Endodermal cell (in vitro differentiated cells): Measurements from ENCODE around the gene FCRLB. TPM values are rescaled to one million over a fixed set of nuclear protein-coding genes. Genes with fewer than 3 reads are reported as not detected.

Source experiments
- DNase-seq: peaks from one replicate; pipeline ENCODE4 v3.0.0-alpha.2; 2017
- H3K27ac ChIP-seq: 2 replicates; pipeline ENCODE4 v1.5.1; 2013; ENCODE audit warnings: mild to moderate bottlenecking, low read depth, low read length, moderate library complexity
- H3K27me3 ChIP-seq: 2 replicates; pipeline ENCODE4 v1.6.1; 2013; ENCODE audit warnings: mild to moderate bottlenecking, low read length, moderate library complexity; ENCODE audit not compliant: insufficient read depth, control insufficient read depth, poor library complexity, severe bottlenecking
- H3K36me3 ChIP-seq: 2 replicates; pipeline ENCODE4 v1.7.0; 2013; ENCODE audit warnings: mild to moderate bottlenecking, low read length, moderate library complexity; ENCODE audit not compliant: control insufficient read depth, insufficient read depth
- H3K4me1 ChIP-seq: one replicate; pipeline ENCODE4 v1.7.0; 2013; ENCODE audit warnings: low read length; ENCODE audit not compliant: control insufficient read depth, insufficient read depth
- H3K4me3 ChIP-seq: 2 replicates; pipeline ENCODE4 v1.5.1; 2013; ENCODE audit warnings: mild to moderate bottlenecking, low read length, moderate library complexity
- H3K9ac ChIP-seq: 2 replicates; pipeline ENCODE4 v1.6.1; 2013; ENCODE audit warnings: mild to moderate bottlenecking, low read length, moderate library complexity; ENCODE audit not compliant: poor library complexity, severe bottlenecking; ENCODE audit errors: extremely low read depth
- H3K9me3 ChIP-seq: 2 replicates; pipeline ENCODE4 v1.6.1; 2013; ENCODE audit warnings: mild to moderate bottlenecking, low read length, moderate library complexity; ENCODE audit not compliant: control insufficient read depth
- H3K27ac Mint-ChIP-seq: 2 replicates; pipeline ENCODE4 v1.8.0; 2020; ENCODE audit warnings: mixed read lengths
- H3K27me3 Mint-ChIP-seq: 2 replicates; pipeline ENCODE4 v1.8.0; 2021; ENCODE audit warnings: mild to moderate bottlenecking, mixed read lengths; ENCODE audit not compliant: insufficient read depth
- H3K36me3 Mint-ChIP-seq: 2 replicates; pipeline ENCODE4 v1.8.0; 2020; ENCODE audit warnings: low read depth, mixed read lengths
- H3K4me1 Mint-ChIP-seq: 2 replicates; pipeline ENCODE4 v1.8.0; 2020; ENCODE audit warnings: mixed read lengths
- H3K4me3 Mint-ChIP-seq: 2 replicates; pipeline ENCODE4 v1.8.0; 2020; ENCODE audit warnings: mild to moderate bottlenecking, moderate library complexity, mixed read lengths
- H3K9me3 Mint-ChIP-seq: 2 replicates; pipeline ENCODE4 v1.8.0; 2020; ENCODE audit warnings: mild to moderate bottlenecking, mixed read lengths
- CTCF ChIP-seq: fragments of 200-600 bp; sonication (generic); conservative IDR thresholded peaks from 2 replicates; pipeline ENCODE4 v1.5.0; 2021; ENCODE audit warnings: antibody characterized with exemption, mild to moderate bottlenecking
- WGBS, 2 experiments: methylation state at CpG; one replicate each; pipeline versions ENCODE4 v1.1.5 to v1.1.7; 2013; ENCODE audit warnings: missing lambda C conversion rate in 2 of 2, mixed read lengths in 1 of 2; ENCODE audit not compliant: insufficient coverage in 1 of 2, insufficient read length in 1 of 2; 5-methylcytosine and 5-hydroxymethylcytosine counted together
- total RNA-seq, 2 donors: library from RNA; stranded (reverse); fragmentation: NEBNext Ultra II Directional in 1 of 2; extraction: Animal tissue kit (Norgen Biotek cat#: 25700) in 1 of 2; gene quantifications; 2 replicates in 1 of 2; 3 replicates in 1 of 2; pipeline ENCODE4 v1.2.1, GENCODE V29; 2021

Gene FCRLB
- total RNA-seq, 2 donors from 2014 or later: 0.22 to 0.51 TPM

DNA sequence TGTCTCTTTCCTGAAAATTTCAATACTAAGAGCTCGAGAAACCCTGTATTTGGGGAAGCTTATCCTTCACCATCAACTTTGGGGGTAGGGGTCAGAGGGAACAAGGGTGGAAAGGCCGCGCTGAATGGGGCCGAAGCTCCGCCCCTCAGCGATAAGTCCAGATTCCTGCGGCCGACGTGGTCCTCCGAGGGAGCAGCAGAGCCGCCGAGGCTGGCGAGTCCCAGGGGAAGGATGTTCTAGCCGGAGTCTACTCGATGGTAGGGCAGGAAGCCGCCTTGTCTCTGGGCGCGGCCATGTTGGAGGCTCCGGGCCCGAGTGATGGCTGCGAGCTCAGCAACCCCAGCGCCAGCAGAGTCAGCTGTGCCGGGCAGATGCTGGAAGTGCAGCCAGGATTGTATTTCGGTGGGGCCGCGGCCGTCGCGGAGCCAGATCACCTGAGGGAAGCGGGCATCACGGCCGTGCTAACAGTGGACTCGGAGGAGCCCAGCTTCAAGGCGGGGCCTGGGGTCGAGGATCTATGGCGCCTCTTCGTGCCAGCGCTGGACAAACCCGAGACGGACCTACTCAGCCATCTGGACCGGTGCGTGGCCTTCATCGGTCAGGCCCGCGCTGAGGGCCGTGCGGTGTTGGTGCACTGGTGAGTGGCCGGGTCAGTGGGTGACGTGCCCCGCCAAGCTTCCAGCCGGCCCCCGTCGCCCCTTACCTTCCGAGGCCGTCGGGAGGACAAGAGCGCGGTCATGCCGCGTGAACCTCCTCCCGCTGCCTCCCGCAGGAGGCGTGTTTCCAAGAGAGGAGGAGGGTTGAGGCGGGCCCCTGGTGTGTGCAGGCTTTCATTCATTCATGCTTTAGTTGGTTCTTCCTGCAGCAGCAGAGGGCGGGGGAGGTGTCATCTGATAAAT, 28.4 kb downstream of the FCRLB start, which contains the start of gene DUSP12:
Gene DUSP12, plus strand, starts transcription at position 278 of the 899 bp plus-strand sequence. Its CDS starts 16 bp downstream, at position 294.
- peak within 1 kb of the TSS; percentile 98 for H3K4me3 Mint-ChIP-seq
- peaks cover 34% of the 10 kb centered on the region for H3K27me3 Mint-ChIP-seq
- peaks cover 12% of the 10 kb centered on the region for H3K4me1 Mint-ChIP-seq
- H3K4me3 ChIP-seq: peak within 1 kb of the TSS; percentile 86
- 0% methylated on average over 33 to 65 of the region's 65 CpGs for WGBS, 2 experiments
- H3K4me1 ChIP-seq: no peaks in the 10 kb centered on the region
- peak within 1 kb of the TSS; percentile 93 for H3K9ac ChIP-seq
- peak within 1 kb of the TSS; percentile 99 for H3K27ac Mint-ChIP-seq
- H3K36me3 ChIP-seq: peaks cover 38% of the 10 kb centered on the region
- TF ChIP-seq CTCF: peak; percentile 22
- peaks cover 11% of the 10 kb centered on the region for H3K9me3 ChIP-seq
- peak within 1 kb of the TSS; percentile 96 for H3K27ac ChIP-seq
- H3K9me3 Mint-ChIP-seq: peaks cover 2% of the 10 kb centered on the region
- H3K36me3 Mint-ChIP-seq: peaks cover 38% of the 10 kb centered on the region
- DNase-seq: peak; percentile 97
- H3K27me3 ChIP-seq: peaks cover 4% of the 10 kb centered on the region

GRCh38 chr1:161763522-161764098, 42.3 kb downstream of the FCRLB start:
- Histone ChIP-seq H3K4me1 (no peaks in the 10 kb centered on the region), H3K4me3 (no peak overlapping the region), H3K9ac (no peak overlapping the region), H3K27ac (no peak overlapping the region), H3K9me3 (no peaks in the 10 kb centered on the region), H3K27me3 (no peaks in the 10 kb centered on the region), H3K36me3 (peaks cover 2% of the 10 kb centered on the region)
- no peak overlapping the region for H3K4me3 Mint-ChIP-seq
- TF ChIP-seq CTCF: peak; percentile 83
- H3K9me3 Mint-ChIP-seq: no peaks in the 10 kb centered on the region
- 86 to 90% methylated on average over 2 to 7 of the region's 7 CpGs for WGBS, 2 experiments
- peaks cover 9% of the 10 kb centered on the region for H3K4me1 Mint-ChIP-seq
- peaks cover 3% of the 10 kb centered on the region for H3K27me3 Mint-ChIP-seq
- peak; percentile 73 for DNase-seq
- H3K36me3 Mint-ChIP-seq: peaks cover 5% of the 10 kb centered on the region
- H3K27ac Mint-ChIP-seq: no peak overlapping the region

DNA sequence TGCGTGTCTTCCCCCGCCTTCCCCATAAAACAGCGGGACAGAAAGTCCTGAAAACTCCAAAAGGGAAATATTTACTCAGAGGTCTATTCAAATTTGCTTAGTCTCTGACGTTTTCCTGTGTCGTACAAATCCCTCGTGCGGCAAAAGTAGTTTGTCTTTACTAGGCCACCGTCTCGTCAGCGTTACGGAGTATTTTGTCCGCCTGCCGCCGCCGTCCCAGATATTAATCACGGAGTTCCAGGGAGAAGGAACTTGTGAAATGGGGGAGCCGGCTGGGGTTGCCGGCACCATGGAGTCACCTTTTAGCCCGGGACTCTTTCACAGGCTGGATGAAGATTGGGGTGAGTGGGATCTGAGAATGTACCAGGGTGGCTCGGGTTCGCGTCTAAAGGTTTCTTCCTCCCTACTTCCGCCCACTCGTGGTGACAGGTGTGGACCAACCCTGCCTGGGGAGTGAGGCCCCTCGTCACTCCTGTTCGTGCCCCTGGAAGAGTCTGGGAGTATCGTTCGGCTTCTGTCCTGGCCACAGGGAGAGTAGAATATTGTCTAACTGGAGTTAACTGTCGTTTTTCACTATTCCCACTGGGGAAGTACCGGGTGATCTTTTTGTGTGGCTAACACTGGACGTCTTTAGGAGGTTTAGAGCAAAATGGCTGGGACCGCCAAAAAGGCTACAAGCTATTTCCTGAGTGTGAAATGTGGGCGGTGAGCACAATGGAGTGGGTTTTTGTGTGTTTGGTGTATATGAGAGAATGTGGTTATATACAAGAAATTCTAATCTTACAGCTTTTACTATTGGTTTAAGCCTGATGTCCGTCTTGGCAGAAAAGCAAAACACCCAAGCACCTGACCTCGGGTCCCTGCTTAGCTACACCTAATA, 45.0 kb downstream of the FCRLB start, which contains the start of gene ATF6:
Gene ATF6, plus strand, starts transcription at position 219 of the 880 bp plus-strand sequence. Its CDS starts 41 bp downstream, at position 260.
- WGBS, 2 experiments: 0 to 1% methylated on average over 12 to 35 of the region's 35 CpGs
- Histone ChIP-seq H3K4me1 (no peaks in the 10 kb centered on the region), H3K27ac (no peak within 1 kb of the TSS), H3K9ac (peak within 1 kb of the TSS; percentile 84), H3K27me3 (no peaks in the 10 kb centered on the region), H3K4me3 (peak within 1 kb of the TSS; percentile 91), H3K36me3 (no peaks in the 10 kb centered on the region), H3K9me3 (no peaks in the 10 kb centered on the region)
- no peak for TF ChIP-seq CTCF
- H3K27me3 Mint-ChIP-seq: peaks cover 3% of the 10 kb centered on the region
- no peaks in the 10 kb centered on the region for H3K9me3 Mint-ChIP-seq
- peaks cover 9% of the 10 kb centered on the region for H3K4me1 Mint-ChIP-seq
- H3K4me3 Mint-ChIP-seq: peak within 1 kb of the TSS; percentile 95
- H3K27ac Mint-ChIP-seq: peak within 1 kb of the TSS; percentile 96
- no peaks in the 10 kb centered on the region for H3K36me3 Mint-ChIP-seq
- DNase-seq: peak; percentile 88
